T-cell (primary cell): Measurements from ENCODE around the gene FBXO34. TPM values are rescaled to one million over a fixed set of nuclear protein-coding genes. Genes with fewer than 3 reads are reported as not detected.

Experiments used
- ATAC-seq, 4 experiments: fragments of 200-7000 bp in 3 of 4; fragments of 150-1000 bp in 1 of 4; cut with Tn5 transposase; replicated peaks in 1 of 4; 1 replicate in 3 of 4; 2 replicates in 1 of 4; pipeline ENCODE4 v1.10.0; 2021; ENCODE audit warnings: moderate library complexity in 3 of 4, mild to moderate bottlenecking in 2 of 4, moderate number of reproducible peaks in 1 of 4
- CTCF ChIA-PET, 2 donors: fragments of 300-600 bp; sonication (Branson Sonifier 250); formaldehyde crosslinking; loops; one replicate each; lab custom pipeline; 2022; ENCODE audit warnings: antibody characterized with exemption in 2 of 2; lab: Charles Lee
- POLR2A ChIA-PET, 2 donors: fragments of 300-600 bp; sonication (Branson Sonifier 250); formaldehyde crosslinking; loops; one replicate each; lab custom pipeline; 2022; ENCODE audit warnings: antibody characterized with exemption in 2 of 2; lab: Charles Lee
- DNase-seq, 35 experiments: peaks; one replicate each; pipeline versions ENCODE4 v3.0.0 to v3.0.0-alpha.2; 2013 to 2023
- H3K27ac ChIP-seq: one replicate; pipeline ENCODE4 v1.5.1; 2013; ENCODE audit warnings: low read length
- H3K27me3 ChIP-seq, 2 experiments: replicated peaks in 1 of 2; 1 replicate in 1 of 2; 2 replicates in 1 of 2; pipeline versions ENCODE4 v1.6.1 to v1.7.0; 2013; ENCODE audit warnings: low read length in 1 of 2, mixed read lengths in 1 of 2; ENCODE audit not compliant: control insufficient read depth in 2 of 2, insufficient read depth in 2 of 2; ENCODE audit errors: extremely low read depth in 1 of 2
- H3K36me3 ChIP-seq, 2 donors: 1 replicate in 1 of 2; 2 replicates in 1 of 2; pipeline versions ENCODE4 v1.6.1 to v1.7.0; 2013; ENCODE audit warnings: low read length in 1 of 2; ENCODE audit not compliant: control insufficient read depth in 2 of 2, insufficient read depth in 1 of 2; ENCODE audit errors: extremely low read depth in 1 of 2
- H3K4me1 ChIP-seq, 2 experiments: 1 replicate in 1 of 2; 2 replicates in 1 of 2; pipeline versions ENCODE4 v1.6.1 to v1.7.0; 2013; ENCODE audit warnings: low read length in 2 of 2, mixed read lengths in 1 of 2; ENCODE audit not compliant: insufficient read depth in 2 of 2, control insufficient read depth in 1 of 2; ENCODE audit errors: extremely low read depth in 1 of 2
- H3K4me3 ChIP-seq, 2 donors: 1 replicate in 1 of 2; 2 replicates in 1 of 2; pipeline versions ENCODE4 v1.5.1 to v1.7.0; 2013; ENCODE audit warnings: mild to moderate bottlenecking in 2 of 2, low read length in 1 of 2, moderate library complexity in 1 of 2; ENCODE audit not compliant: control insufficient read depth in 1 of 2; ENCODE audit errors: extremely low read depth in 1 of 2
- H3K9me3 ChIP-seq: 2 replicates; pipeline ENCODE4 v1.7.0; 2013
- H3K27ac Mint-ChIP-seq, 2 donors: one replicate each; pipeline ENCODE4 v1.8.0; 2020 to 2021; ENCODE audit warnings: mild to moderate bottlenecking in 2 of 2, mixed read lengths in 2 of 2
- H3K27me3 Mint-ChIP-seq, 2 donors: one replicate each; pipeline ENCODE4 v1.8.0; 2021 to 2022; ENCODE audit warnings: mixed read lengths in 2 of 2
- H3K36me3 Mint-ChIP-seq: one replicate; pipeline ENCODE4 v1.8.0; 2021; ENCODE audit warnings: mixed read lengths
- H3K4me1 Mint-ChIP-seq, 3 donors: one replicate each; pipeline ENCODE4 v1.8.0; 2020 to 2022; ENCODE audit warnings: mixed read lengths in 3 of 3, mild to moderate bottlenecking in 1 of 3
- H3K4me3 Mint-ChIP-seq, 3 donors: one replicate each; pipeline ENCODE4 v1.8.0; 2020 to 2022; ENCODE audit warnings: mild to moderate bottlenecking in 3 of 3, mixed read lengths in 3 of 3, moderate library complexity in 3 of 3
- H3K9me3 Mint-ChIP-seq, 3 donors: one replicate each; pipeline ENCODE4 v1.8.0; 2020 to 2022; ENCODE audit warnings: mixed read lengths in 3 of 3
- WGBS: methylation state at CpG from one replicate; pipeline ENCODE4 v1.1.5; 2013; ENCODE audit warnings: missing lambda C conversion rate; ENCODE audit not compliant: insufficient coverage; 5-methylcytosine and 5-hydroxymethylcytosine counted together
- total RNA-seq, 35 experiments: library from RNA in 6 of 35; stranded (reverse) in 6 of 35; fragments of 120-200 nt in 1 of 35; gene quantifications; one replicate each; pipeline versions ENCODE4 v1.2.1 to v1.2.4 and lab custom pipeline; 2013 to 2026

FBXO34 gene
- total RNA-seq, 5 donors from 2014 or later (not counting 1 experiment from before 2014, with no cell fraction given) = 22.1 to 36.9 (median 28.7) TPM

- no peaks in the 10 kb centered on the region for H3K4me1 ChIP-seq
- Mint-ChIP-seq H3K4me1 (peaks cover 0 to 24% (median 11%) of the 10 kb centered on the region in 3 donors), H3K36me3 (peaks cover 40% of the 10 kb centered on the region), H3K27ac (peak overlapping the region in 1 of 2 donors; percentile 65), H3K4me3 (no peak overlapping the region), H3K9me3 (peaks cover 0 to 9% (median 0%) of the 10 kb centered on the region in 3 donors), H3K27me3 (no peaks in the 10 kb centered on the region)
- H3K27me3 ChIP-seq = no peaks in the 10 kb centered on the region
- no peak for ATAC-seq
- DNase-seq = no peak
- WGBS = 100% methylated on average over 1 of the region's 3 CpGs
- H3K4me3 ChIP-seq = no peak overlapping the region
- no peaks in the 10 kb centered on the region for H3K9me3 ChIP-seq
- CTCF ChIA-PET = interaction anchor here in 1 of 2 donors (0.5 kb wide), 1 partner anchor 800 kb away, joined by 4 read pairs; no protein-coding TSS in a partner anchor
- no peaks in the 10 kb centered on the region for H3K36me3 ChIP-seq
- no peak overlapping the region for H3K27ac ChIP-seq
- POLR2A ChIA-PET = interaction anchor here (0.6 to 1.1 kb wide), 2 partner anchors 13 to 101 kb away, joined by 3 read pairs; no protein-coding TSS in a partner anchor
These were observed 46.5 kb downstream of the FBXO34 start for GRCh38 chr14:55317542-55318306.

DNA sequence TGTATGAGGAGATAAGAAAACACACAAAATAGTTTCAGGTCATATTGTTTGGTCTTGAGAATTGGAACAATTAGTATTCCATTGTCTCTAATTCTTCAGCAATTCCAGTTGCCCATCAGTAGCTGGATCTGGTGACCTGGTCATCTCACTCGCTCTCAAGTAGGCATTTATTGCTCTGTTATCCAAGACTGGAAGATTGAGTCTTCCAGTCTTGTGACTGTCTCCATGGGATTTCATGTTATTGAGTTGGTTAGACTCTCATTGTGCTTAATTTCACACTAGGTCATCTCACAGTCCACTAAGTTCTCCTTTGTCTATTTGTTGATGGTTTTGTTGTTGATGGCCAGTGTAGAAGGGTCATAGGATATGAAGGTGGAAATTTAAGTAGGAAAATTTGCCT, 47.5 kb downstream of the FBXO34 start:
- peaks cover 0 to 18% (median 11%) of the 10 kb centered on the region in 3 donors for H3K4me1 Mint-ChIP-seq
- no CpG with 5 or more reads among the region's 1 CpG for WGBS
- H3K36me3 Mint-ChIP-seq = peaks cover 30% of the 10 kb centered on the region
- H3K27me3 Mint-ChIP-seq = no peaks in the 10 kb centered on the region
- Histone ChIP-seq H3K4me1 (no peaks in the 10 kb centered on the region), H3K27me3 (no peaks in the 10 kb centered on the region), H3K4me3 (no peak overlapping the region), H3K36me3 (no peaks in the 10 kb centered on the region), H3K9me3 (no peaks in the 10 kb centered on the region), H3K27ac (no peak overlapping the region)
- H3K9me3 Mint-ChIP-seq = no peaks in the 10 kb centered on the region
- ChIA-PET CTCF (interaction anchor here (0.6 to 0.7 kb wide), 3 partner anchors 22 to 284 kb away, joined by 3 read pairs; no protein-coding TSS in a partner anchor), POLR2A (interaction anchor here in 1 of 2 donors (1.1 kb wide), 1 partner anchor 12 kb away, joined by 3 read pairs; no protein-coding TSS in a partner anchor)
- no peak overlapping the region for H3K27ac Mint-ChIP-seq
- DNase-seq (no peak), ATAC-seq (no peak)
- no peak overlapping the region for H3K4me3 Mint-ChIP-seq

GRCh38 chr14:55323910-55324309, 52.7 kb downstream of the FBXO34 start:
- ChIA-PET POLR2A (no interaction called here), CTCF (no interaction called here)
- Histone ChIP-seq H3K4me1 (peaks cover 0 to 5% of the 10 kb centered on the region in 2 experiments), H3K9me3 (no peaks in the 10 kb centered on the region), H3K36me3 (no peaks in the 10 kb centered on the region), H3K4me3 (no peak overlapping the region), H3K27me3 (no peaks in the 10 kb centered on the region), H3K27ac (no peak overlapping the region)
- no peak overlapping the region for H3K4me3 Mint-ChIP-seq
- peaks cover 0 to 4% (median 0%) of the 10 kb centered on the region in 3 donors for H3K9me3 Mint-ChIP-seq
- no peak for DNase-seq
- peaks cover 32 to 37% (median 36%) of the 10 kb centered on the region in 3 donors for H3K4me1 Mint-ChIP-seq
- peaks cover 8% of the 10 kb centered on the region for H3K36me3 Mint-ChIP-seq
- no peaks in the 10 kb centered on the region for H3K27me3 Mint-ChIP-seq
- no peak overlapping the region for H3K27ac Mint-ChIP-seq
- no peak for ATAC-seq

DNA sequence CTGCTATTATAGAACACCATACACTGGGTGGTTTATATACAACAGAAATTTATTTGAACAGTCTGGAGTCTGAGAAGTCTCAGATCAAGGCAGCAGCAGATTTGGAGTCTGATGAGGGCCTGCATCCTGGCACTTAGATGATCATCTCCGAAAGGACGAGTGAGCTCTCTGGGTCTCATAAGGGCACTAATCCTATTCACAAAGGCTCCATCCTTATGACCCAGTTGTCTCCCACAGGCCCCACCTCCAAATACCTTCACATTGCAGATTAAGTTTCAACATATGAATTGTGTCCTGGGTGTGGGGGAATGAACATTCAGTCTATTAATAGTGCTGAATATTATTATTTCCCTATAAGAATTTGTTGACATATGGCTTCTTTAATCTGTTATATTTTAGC, 53.6 kb downstream of the FBXO34 start:
- Histone ChIP-seq H3K27ac (no peak overlapping the region), H3K9me3 (no peaks in the 10 kb centered on the region), H3K27me3 (no peaks in the 10 kb centered on the region), H3K4me1 (peaks cover 0 to 5% of the 10 kb centered on the region in 2 experiments), H3K36me3 (no peaks in the 10 kb centered on the region), H3K4me3 (no peak overlapping the region)
- Mint-ChIP-seq H3K4me1 (peaks cover 41 to 44% (median 42%) of the 10 kb centered on the region in 3 donors), H3K27ac (peak overlapping the region; percentile 58 to 63), H3K36me3 (peaks cover 7% of the 10 kb centered on the region), H3K9me3 (peaks cover 0 to 4% (median 0%) of the 10 kb centered on the region in 3 donors), H3K4me3 (no peak overlapping the region), H3K27me3 (no peaks in the 10 kb centered on the region)
- no peak for ATAC-seq
- ChIA-PET CTCF (no interaction called here), POLR2A (interaction anchor here in 1 of 2 donors (0.7 kb wide), 1 partner anchor 106 kb away, joined by 3 read pairs; no protein-coding TSS in a partner anchor)
- whole genome bisulfite sequencing = no CpG with 5 or more reads among the region's 2 CpGs
- DNase-seq = no peak

DNA sequence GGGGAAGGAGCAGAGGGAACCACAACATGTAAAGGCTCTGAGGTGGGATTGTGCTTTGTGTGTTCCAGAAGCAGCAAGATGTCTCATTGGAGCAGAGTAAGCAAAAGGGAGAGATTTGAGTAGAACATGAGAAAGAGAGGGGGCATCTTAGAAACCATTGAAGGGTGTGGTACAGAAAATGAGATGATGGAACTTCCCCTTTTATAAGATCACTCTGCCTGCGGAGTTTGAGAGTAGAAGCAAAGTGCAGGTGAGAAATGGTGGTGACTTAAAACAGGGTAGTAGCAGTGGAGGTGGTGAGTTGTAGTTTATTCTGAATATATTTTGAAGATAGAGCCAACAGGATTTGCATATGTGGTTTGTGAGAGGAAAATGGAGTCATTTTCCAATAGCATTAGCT, 56.0 kb downstream of the FBXO34 start:
- Histone ChIP-seq H3K4me1 (peaks cover 4 to 7% of the 10 kb centered on the region in 2 experiments), H3K27me3 (no peaks in the 10 kb centered on the region), H3K9me3 (no peaks in the 10 kb centered on the region), H3K27ac (peak overlapping the region; percentile 28), H3K36me3 (no peaks in the 10 kb centered on the region), H3K4me3 (no peak overlapping the region)
- WGBS = no CpG with 5 or more reads among the region's 1 CpG
- ATAC-seq (peak in 1 of 4 experiments; percentile 57), DNase-seq (peak in 2 of 35 experiments; percentile 6 to 28)
- Mint-ChIP-seq H3K9me3 (peaks cover 0 to 4% (median 0%) of the 10 kb centered on the region in 3 donors), H3K27me3 (no peaks in the 10 kb centered on the region), H3K27ac (peak overlapping the region; percentile 30 to 83), H3K36me3 (peaks cover 7% of the 10 kb centered on the region), H3K4me1 (peaks cover 57 to 61% (median 60%) of the 10 kb centered on the region in 3 donors), H3K4me3 (no peak overlapping the region)
- CTCF ChIA-PET = no interaction called here
- POLR2A ChIA-PET = no interaction called here

- ChIA-PET CTCF (interaction anchor here in 1 of 2 donors (0.5 kb wide), 1 partner anchor 107 kb away, joined by 4 read pairs; no protein-coding TSS in a partner anchor), POLR2A (no interaction called here)
- H3K27me3 Mint-ChIP-seq = no peaks in the 10 kb centered on the region
- Histone ChIP-seq H3K27ac (no peak overlapping the region), H3K9me3 (no peaks in the 10 kb centered on the region), H3K36me3 (no peaks in the 10 kb centered on the region), H3K4me3 (no peak overlapping the region), H3K27me3 (no peaks in the 10 kb centered on the region), H3K4me1 (peaks cover 8 to 16% of the 10 kb centered on the region in 2 experiments)
- peaks cover 0 to 4% (median 0%) of the 10 kb centered on the region in 3 donors for H3K9me3 Mint-ChIP-seq
- H3K4me3 Mint-ChIP-seq = no peak overlapping the region
- ATAC-seq (no peak), DNase-seq (no peak)
- H3K36me3 Mint-ChIP-seq = peaks cover 7% of the 10 kb centered on the region
- peaks cover 69 to 72% (median 71%) of the 10 kb centered on the region in 3 donors for H3K4me1 Mint-ChIP-seq
- no peak overlapping the region for H3K27ac Mint-ChIP-seq
- 100% methylated on average over 2 of the region's 3 CpGs for WGBS
These were observed 57.1 kb downstream of the FBXO34 start for GRCh38 chr14:55328317-55328716.
